GM19397 (cell line): ENCODE data around the gene ZNF618.

Experiments
- ATAC-seq: cut with Tn5 transposase; IDR thresholded peaks from one replicate; pipeline ENCODE4 v1.9.1; 2021; ENCODE audit warnings: mild to moderate bottlenecking, moderate library complexity; ENCODE audit not compliant: unreplicated experiment

Gene ZNF618

GRCh38 chr9:113954591-113954990, 78.5 kb downstream of the ZNF618 start:
- no peak for ATAC-seq

DNA sequence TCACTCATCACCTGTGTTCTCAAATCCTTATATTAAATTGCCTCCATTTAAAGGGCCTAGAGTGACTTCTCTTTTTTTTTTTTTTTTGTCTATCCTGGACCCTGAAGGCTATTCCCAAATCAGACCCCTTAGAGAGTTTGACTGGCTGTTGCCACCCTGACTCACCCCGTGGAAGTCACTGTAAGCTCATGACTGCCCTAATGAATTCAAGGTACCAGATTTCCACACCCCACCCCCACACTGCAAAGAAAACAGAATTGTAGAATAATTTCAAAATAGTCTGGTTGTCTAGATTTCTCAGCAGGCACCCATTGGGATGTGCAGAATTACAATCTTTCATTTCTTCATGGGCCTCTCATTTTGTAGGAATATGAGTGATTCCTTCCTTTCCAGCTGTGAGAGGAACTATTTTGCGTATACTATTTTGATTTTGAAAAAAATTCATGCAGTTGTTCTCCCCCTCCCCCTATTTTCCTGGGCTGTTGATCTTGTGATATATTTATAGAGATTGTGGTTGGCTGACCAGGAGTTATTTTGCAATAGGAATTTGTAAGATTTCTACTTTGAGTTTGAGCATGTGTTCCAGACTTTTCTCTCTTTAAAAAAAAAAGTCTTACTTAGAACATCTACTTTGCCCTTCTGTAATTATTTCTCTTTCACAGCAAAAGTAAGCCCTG, 79.1 kb downstream of the ZNF618 start:
- ATAC-seq = no peak

DNA sequence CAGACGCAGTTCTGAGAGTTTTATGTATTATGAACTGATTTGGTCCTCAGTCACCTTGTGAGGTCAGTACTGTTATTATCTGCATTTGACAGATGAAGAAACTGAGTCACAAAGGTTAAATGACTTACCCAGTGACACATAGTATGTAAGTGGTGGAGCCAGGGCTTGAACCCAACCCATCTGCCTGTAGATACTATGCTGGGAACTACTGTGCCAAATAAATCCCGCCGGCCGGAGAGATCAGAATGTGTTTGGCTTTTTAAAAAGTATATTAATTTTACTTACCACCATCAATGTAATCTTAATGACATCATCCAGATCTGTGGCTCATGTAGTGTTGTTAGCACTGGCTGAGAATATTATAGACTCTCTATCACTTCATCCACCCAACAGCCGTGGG, 80.8 kb downstream of the ZNF618 start:
- ATAC-seq = no peak

DNA sequence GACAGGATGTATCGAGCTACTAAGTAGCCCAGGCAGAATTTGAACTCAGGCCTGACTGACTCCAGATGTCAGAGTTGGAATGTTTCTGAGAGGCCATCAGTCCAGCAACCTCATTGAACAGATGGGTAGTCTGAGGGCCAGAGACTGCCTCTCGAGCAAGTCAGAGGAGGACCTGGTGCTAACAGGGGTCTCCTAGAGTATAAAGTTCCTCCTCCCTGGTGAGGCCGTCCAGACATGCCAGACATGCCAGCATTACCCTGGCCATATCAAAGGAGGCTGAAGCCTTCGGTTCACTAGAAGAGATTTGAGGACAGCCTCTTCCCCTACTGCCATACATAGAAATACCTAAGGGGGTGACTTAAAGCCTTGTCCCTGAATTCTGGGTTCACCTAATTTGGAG, 81.2 kb downstream of the ZNF618 start:
- no peak for ATAC-seq

DNA sequence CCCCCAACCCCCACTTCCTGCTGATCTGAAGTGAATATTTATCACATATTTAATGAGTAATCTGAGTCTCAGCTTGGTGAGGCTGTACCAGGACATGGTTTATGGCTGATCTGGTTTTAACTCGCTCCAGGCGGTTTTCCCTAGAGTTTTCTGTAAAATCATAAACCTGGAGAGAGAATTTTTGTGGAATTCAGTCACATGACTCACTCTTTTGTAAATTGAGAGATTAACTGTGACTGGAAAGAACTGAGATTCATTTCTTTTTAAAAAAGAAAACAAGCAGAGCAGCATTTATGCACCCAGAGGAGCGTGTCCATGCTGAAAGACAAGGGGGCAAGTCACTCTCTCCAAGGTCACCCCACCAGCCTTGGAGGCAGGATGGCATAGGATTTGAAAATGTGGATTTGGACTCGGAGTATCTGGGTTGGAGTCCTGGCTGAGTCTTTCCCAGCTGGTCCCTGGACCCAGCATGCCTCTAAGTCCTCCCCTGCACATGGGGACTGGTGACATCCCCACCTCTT, 81.8 kb downstream of the ZNF618 start:
- ATAC-seq = no peak

- ATAC-seq = no peak
Measured at GRCh38 chr9:113958556-113958955, 82.4 kb downstream of the ZNF618 start.

GRCh38 chr9:113960768-113961167, 84.7 kb downstream of the ZNF618 start:
- no peak for ATAC-seq

- ATAC-seq = no peak
Measured at GRCh38 chr9:113962396-113962795, 86.3 kb downstream of the ZNF618 start.

- ATAC-seq = no peak
Measured at GRCh38 chr9:113963017-113963620, 87.0 kb downstream of the ZNF618 start.

- no peak for ATAC-seq
Measured at GRCh38 chr9:113963696-113964494, 87.8 kb downstream of the ZNF618 start.

DNA sequence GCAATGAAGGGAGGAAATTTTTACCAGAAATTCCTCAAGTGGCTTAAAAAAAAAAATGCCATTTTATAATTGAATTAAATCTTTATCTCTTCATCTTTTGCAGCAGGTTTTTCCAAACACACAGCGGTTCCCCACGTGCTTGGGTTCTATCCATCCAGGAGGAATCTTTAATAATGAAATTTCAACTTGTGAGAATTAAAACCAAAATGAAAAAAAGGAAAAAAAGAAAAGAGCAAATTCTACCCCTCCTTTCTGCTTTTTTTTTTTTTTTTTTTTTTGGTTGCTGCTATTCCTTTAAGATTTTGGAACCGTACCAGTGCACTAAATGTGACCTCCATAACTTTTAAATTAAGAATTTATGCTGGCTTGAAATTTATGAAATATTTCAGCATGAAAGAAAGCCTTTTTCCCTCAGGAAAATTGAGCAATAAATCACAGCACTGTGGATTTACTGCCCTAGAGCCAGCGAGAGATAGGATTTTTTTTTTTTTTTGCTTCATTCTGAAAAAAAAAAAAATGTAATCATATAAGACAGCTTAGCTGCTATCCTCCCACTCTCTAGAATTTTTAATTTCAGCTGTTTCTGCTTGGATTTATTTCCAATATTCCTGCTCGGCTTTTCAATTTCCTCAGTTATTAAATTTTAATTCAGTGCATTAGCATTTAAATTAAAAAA, 88.5 kb downstream of the ZNF618 start:
- no peak for ATAC-seq

GRCh38 chr9:113966394-113966793, 90.3 kb downstream of the ZNF618 start:
- no peak for ATAC-seq

DNA sequence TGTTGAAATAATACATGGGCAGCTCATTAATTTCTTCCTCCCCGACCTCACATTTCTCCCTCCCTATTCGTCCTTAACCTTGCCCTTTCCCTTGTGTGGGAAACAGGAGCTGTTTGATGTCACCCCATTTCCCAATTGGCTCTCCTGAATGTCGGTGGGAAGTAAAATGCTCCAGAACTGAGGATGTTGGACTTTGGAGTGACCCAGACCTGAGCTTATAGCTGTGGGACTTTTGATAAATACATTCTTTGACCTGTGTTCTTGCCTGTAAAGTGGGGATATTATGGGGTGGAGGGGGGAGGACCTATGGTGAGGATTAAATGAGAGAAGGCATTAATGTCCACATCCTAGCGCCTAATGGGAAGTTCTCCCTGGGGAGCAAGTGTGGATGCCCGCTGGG, 91.3 kb downstream of the ZNF618 start:
- no peak for ATAC-seq

- no peak for ATAC-seq
Measured at GRCh38 chr9:113969343-113969742, 93.2 kb downstream of the ZNF618 start.

GRCh38 chr9:113973226-113973625, 97.1 kb downstream of the ZNF618 start:
- ATAC-seq = no peak

DNA sequence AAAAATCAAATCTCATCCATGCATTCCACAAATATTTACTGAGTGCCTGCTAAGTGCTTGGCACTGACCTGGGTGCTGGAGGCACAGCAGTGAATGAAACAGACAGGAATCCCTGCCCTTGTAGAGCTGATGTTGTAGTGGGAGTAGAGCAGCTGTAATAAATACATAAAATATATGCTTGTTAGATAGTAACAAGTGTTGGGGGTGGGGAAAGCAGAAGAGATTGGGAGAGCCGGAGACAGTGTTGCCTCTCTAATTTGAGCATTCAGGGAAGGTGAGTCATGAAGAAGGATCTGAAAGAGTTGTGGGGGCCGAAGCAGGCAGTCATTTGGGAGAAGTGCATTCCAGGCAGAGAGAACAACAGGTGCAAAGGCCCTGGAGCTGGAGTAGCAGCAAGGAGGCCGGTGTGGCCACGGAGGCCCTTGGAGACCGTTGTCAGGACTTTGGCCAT, 97.9 kb downstream of the ZNF618 start:
- no peak for ATAC-seq

DNA sequence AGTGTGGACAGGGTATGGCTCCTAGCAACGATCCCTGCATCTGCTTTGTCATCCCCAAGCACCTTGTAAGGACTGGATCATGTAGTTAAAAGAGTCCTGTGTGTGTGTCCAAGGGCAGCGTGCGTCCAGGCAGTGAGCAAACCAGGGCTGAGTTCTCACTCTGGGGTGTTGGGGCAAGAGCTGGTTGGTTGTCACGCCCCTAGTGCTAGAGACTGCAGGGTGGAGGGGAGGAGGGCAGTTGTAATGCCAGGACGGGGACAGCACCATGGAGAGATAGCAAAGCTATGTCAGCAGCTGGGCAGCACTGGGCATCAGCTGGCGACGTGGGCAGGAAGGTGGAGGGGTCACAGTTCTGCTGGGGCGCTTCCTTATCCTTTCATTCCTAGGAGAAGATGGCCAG, 100.8 kb downstream of the ZNF618 start:
- no peak for ATAC-seq

DNA sequence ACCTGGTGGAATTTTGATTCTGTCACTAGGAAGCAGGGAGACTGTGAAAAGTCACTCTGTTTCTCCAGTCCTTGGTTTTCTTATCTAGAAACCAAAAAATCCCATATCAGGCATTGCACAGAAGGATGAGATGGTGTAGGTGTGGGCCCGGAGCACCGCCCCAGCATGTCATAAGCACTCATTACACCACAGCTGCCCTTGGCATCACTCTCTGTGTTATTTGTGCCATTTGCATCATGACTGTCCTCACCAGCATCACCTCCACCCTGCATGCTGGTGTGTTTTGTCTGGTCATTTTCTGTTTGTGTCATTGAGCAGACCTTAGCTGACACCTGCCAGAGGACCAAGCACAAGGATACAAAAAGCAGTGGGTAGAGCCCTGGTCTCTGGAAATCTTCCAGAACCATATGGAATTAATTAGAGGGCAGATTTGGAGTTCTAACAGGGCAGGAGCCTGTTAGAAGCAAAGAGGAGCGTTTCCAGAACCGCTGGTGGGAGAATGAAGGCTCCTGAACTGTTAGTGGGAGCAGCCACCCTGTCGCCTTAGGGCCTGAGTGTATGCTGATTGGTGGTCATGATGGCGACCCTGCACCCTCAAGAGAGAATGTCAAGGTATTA, 102.7 kb downstream of the ZNF618 start:
- ATAC-seq = no peak

- ATAC-seq = no peak
Measured at GRCh38 chr9:113979343-113980127, 103.4 kb downstream of the ZNF618 start.
